HUES48 (cell line): ENCODE measurements around the gene MTERF1.
A peak's percentile ranks its signal among the peaks of the same experiment; 100 is the strongest.
"Not testable (repeated sequence)": the region's sequence is repeated elsewhere in the genome, so short reads cannot be mapped to it uniquely, and the experiment has no call there.

Experiments used
- H3K27ac ChIP-seq: one replicate; pipeline ENCODE4 v1.7.0; 2013; ENCODE audit warnings: low read depth, low read length, inconsistent platforms
- H3K27me3 ChIP-seq: 2 replicates; pipeline ENCODE4 v1.6.1; 2013; ENCODE audit warnings: mild to moderate bottlenecking, low read length; ENCODE audit not compliant: control insufficient read depth, insufficient read depth
- H3K36me3 ChIP-seq: 2 replicates; pipeline ENCODE4 v1.6.1; 2013; ENCODE audit warnings: low read length; ENCODE audit not compliant: control insufficient read depth, insufficient read depth
- H3K4me1 ChIP-seq: 2 replicates; pipeline ENCODE4 v1.6.1; 2013; ENCODE audit warnings: mild to moderate bottlenecking, low read length; ENCODE audit not compliant: control insufficient read depth, insufficient read depth
- H3K4me3 ChIP-seq: 2 replicates; pipeline ENCODE4 v1.5.1; 2013; ENCODE audit warnings: mild to moderate bottlenecking, low read depth, low read length
- H3K9ac ChIP-seq: 2 replicates; pipeline ENCODE4 v1.6.1; 2013; ENCODE audit warnings: mild to moderate bottlenecking, low read depth, low read length, moderate library complexity
- H3K9me3 ChIP-seq: 2 replicates; pipeline ENCODE4 v1.6.1; 2013; ENCODE audit warnings: low read length; ENCODE audit not compliant: control insufficient read depth, insufficient read depth

Gene MTERF1

GRCh38 chr7:91880016-91880412 lies 488 bp downstream of the MTERF1 start:
- Histone ChIP-seq H3K9ac (peak overlapping the region; percentile 87), H3K27me3 (no peaks in the 10 kb centered on the region), H3K27ac (no peak overlapping the region)

DNA sequence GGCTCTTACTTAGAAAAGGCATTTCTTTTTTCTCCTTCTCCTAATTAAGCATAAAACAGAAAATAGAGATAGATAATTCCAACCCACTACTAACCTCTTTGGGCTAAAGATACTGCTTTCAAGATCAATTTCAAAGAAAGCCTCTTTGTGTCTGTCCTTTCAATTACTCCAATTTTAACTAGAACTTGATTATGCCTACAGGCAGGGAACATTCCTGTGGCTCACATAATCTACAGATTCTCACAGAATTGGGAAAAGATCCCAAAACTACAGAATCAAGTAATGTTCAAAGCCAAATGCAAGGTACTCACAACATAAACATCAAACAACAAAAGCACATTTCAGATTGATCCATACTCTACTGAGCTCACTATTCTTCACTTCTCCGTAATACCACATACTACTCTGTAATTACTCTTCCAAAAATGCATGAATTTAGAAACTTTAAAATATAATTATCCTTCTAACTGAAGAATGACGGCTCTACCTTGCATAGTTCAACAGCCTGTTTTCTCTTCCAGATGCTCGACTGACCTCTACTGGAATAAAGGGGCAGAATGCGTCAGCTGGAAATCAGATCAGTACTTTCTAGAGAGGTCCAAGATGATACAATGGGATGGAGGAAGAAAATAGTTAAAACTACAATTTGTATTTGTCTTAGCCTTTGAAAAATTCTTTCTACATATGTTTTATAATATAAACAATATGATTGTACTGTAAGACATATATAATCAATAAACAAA lies 3.9 kb downstream of the MTERF1 start:
- H3K9me3 ChIP-seq: no peaks in the 10 kb centered on the region
- no peaks in the 10 kb centered on the region; the same call in 1 of the 2 replicates for H3K4me1 ChIP-seq
- no peaks in the 10 kb centered on the region for H3K27me3 ChIP-seq
- no peak overlapping the region for H3K27ac ChIP-seq
- H3K9ac ChIP-seq: no peak overlapping the region
- no peak overlapping the region for H3K4me3 ChIP-seq
- H3K36me3 ChIP-seq: peaks cover 37% of the 10 kb centered on the region

More at GRCh38 chr7:91880016-91880412, 488 bp downstream of the MTERF1 start:
- Histone ChIP-seq H3K36me3 (peaks cover 12% of the 10 kb centered on the region; the same call in 1 of the 2 replicates), H3K9me3 (no peaks in the 10 kb centered on the region), H3K4me1 (no peaks in the 10 kb centered on the region; the same call in 1 of the 2 replicates), H3K4me3 (peak overlapping the region; percentile 100)

- Histone ChIP-seq H3K9me3 (no peaks in the 10 kb centered on the region), H3K27me3 (no peaks in the 10 kb centered on the region), H3K4me3 (no peak overlapping the region), H3K27ac (no peak overlapping the region), H3K36me3 (peaks cover 37% of the 10 kb centered on the region), H3K9ac (no peak overlapping the region), H3K4me1 (no peaks in the 10 kb centered on the region; the same call in 1 of the 2 replicates)
Observed at GRCh38 chr7:91875851-91876250, 4.7 kb downstream of the MTERF1 start.

GRCh38 chr7:91872928-91873327 lies 7.6 kb downstream of the MTERF1 start:
- Histone ChIP-seq H3K27me3 (no peaks in the 10 kb centered on the region), H3K27ac (no peak overlapping the region), H3K4me3 (no peak overlapping the region), H3K4me1 (no peaks in the 10 kb centered on the region), H3K36me3 (peaks cover 37% of the 10 kb centered on the region), H3K9ac (no peak overlapping the region), H3K9me3 (no peaks in the 10 kb centered on the region)

GRCh38 chr7:91872069-91872468 lies 8.4 kb downstream of the MTERF1 start:
- Histone ChIP-seq H3K9me3 (no peaks in the 10 kb centered on the region), H3K4me1 (no peaks in the 10 kb centered on the region), H3K36me3 (peaks cover 37% of the 10 kb centered on the region)

DNA sequence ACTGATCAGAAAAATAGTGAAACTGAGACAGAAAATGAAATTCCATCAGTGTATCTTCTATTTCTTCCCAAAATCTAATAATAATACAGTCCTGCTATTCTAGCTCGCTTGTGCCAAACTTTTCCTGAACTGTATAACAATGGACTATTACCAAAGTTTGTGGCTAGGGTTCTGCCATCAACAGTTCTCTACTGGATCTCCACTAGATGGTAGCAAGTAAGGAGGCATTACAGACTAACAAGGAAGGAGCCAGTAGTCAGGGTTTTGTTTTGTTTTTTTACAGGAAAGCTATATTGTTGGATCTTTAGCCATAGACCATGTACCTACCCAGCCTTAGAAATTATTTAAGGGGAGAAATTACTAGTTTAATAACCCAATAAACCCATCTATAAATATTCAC lies 10.8 kb downstream of the MTERF1 start:
- Histone ChIP-seq H3K9me3 (no peaks in the 10 kb centered on the region), H3K9ac (no peak overlapping the region), H3K27me3 (no peaks in the 10 kb centered on the region), H3K4me1 (no peaks in the 10 kb centered on the region), H3K27ac (no peak overlapping the region), H3K4me3 (no peak overlapping the region), H3K36me3 (peaks cover 25% of the 10 kb centered on the region)

More at GRCh38 chr7:91872069-91872468, 8.4 kb downstream of the MTERF1 start:
- Histone ChIP-seq H3K9ac (no peak overlapping the region), H3K27me3 (no peaks in the 10 kb centered on the region), H3K4me3 (no peak overlapping the region), H3K27ac (no peak overlapping the region)

GRCh38 chr7:91866599-91867148 lies 13.8 kb downstream of the MTERF1 start:
- Histone ChIP-seq H3K9me3 (no peaks in the 10 kb centered on the region), H3K4me3 (no peak overlapping the region), H3K36me3 (no peaks in the 10 kb centered on the region), H3K4me1 (no peaks in the 10 kb centered on the region), H3K9ac (no peak overlapping the region), H3K27ac (no peak overlapping the region), H3K27me3 (no peaks in the 10 kb centered on the region)

DNA sequence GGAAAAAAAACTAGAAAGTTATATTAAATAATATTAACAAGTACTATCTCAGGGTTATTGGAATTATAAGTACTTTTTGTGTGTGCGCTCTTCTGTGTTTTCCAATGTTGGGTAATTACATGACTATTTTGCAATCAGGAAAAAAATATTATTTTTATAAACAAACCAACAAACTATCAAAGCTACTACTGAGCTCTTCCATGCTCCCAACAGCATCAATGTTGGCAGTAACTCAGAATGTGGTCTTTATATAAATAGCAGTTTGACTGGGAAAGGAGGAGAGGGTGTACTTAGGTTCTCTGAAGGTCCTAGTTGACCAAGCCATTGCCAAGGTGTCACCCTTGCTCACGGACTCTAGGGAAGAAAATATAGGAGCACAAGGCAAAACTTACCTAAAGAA lies 15.0 kb downstream of the MTERF1 start:
- no peaks in the 10 kb centered on the region for H3K27me3 ChIP-seq
- no peaks in the 10 kb centered on the region for H3K4me1 ChIP-seq
- H3K36me3 ChIP-seq: no peaks in the 10 kb centered on the region
- H3K4me3 ChIP-seq: no peak overlapping the region
- no peak overlapping the region for H3K9ac ChIP-seq
- no peaks in the 10 kb centered on the region for H3K9me3 ChIP-seq
- no peak overlapping the region for H3K27ac ChIP-seq

GRCh38 chr7:91864604-91865003 lies 15.9 kb downstream of the MTERF1 start:
- not testable (repeated sequence) for H3K27me3 ChIP-seq, H3K27ac ChIP-seq, H3K9ac ChIP-seq, H3K9me3 ChIP-seq, H3K36me3 ChIP-seq, H3K4me3 ChIP-seq, H3K4me1 ChIP-seq

DNA sequence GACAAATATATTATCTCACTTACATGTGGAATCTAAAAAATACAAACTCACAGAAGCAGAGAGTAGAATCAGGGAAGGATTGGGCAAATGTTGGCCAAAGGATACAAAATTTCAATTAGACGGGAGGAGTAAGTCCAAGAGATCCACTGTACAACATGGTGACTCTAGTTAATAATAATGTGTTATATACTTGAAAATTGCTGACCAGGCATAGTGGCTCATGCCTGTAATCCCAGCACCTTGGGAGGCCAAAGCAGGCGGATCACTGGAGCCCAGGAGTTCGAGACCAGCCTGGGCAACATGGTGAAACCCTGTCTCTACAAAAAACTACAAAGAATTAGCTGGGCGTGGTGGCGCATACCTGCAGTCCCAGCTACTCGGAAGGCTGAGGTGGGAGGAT lies 16.4 kb downstream of the MTERF1 start:
- H3K27ac ChIP-seq: no peak overlapping the region
- no peaks in the 10 kb centered on the region for H3K9me3 ChIP-seq
- no peaks in the 10 kb centered on the region for H3K36me3 ChIP-seq
- H3K9ac ChIP-seq: no peak overlapping the region
- no peaks in the 10 kb centered on the region for H3K27me3 ChIP-seq
- no peak overlapping the region for H3K4me3 ChIP-seq
- no peaks in the 10 kb centered on the region for H3K4me1 ChIP-seq

DNA sequence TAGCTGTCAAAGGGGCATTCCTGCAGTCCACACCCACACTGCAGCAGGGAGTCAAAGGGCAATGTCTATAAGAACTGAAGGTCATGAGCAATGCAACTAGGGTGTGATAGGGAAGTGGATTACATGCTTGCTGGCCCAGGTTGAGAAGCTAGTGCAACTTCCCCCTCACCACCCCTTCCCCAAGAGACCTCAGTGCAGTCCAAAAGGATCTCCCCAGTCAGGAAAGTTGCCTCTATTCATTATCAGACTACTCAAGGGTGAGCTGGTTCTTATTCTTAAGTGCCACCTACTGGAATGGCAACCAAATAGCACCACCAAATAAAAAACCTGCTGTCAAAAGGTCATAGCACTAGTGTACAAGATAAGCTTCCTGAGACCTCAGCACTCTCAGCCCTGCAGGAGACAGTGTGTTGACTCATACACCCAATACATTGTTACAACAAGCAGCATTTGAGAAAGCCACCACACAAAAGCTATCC lies 28.2 kb downstream of the MTERF1 start:
- Histone ChIP-seq H3K27me3 (no peaks in the 10 kb centered on the region), H3K4me3 (no peak overlapping the region), H3K9me3 (no peaks in the 10 kb centered on the region), H3K4me1 (peaks cover 6% of the 10 kb centered on the region), H3K27ac (no peak overlapping the region), H3K36me3 (no peaks in the 10 kb centered on the region), H3K9ac (no peak overlapping the region)
